ENCODE measurements around the gene ARHGAP10.
"Not testable (repeated sequence)": the region's sequence is repeated elsewhere in the genome, so short reads cannot be mapped to it uniquely, and the experiment has no call there.

Gene ARHGAP10

GRCh38 chr4:148000038-148000437 lies 268.1 kb downstream of the ARHGAP10 start:
- not testable (repeated sequence) for DNase-seq

- no peak for DNase-seq
Observed at GRCh38 chr4:148004228-148004857, 272.5 kb downstream of the ARHGAP10 start.

GRCh38 chr4:148006001-148006400 lies 274.1 kb downstream of the ARHGAP10 start:
- no peak for DNase-seq

GRCh38 chr4:148007314-148007760 lies 275.4 kb downstream of the ARHGAP10 start:
- peak; percentile 92 for DNase-seq

GRCh38 chr4:148007792-148008191 lies 275.9 kb downstream of the ARHGAP10 start:
- DNase-seq, result no peak

GRCh38 chr4:148015058-148015457 lies 283.2 kb downstream of the ARHGAP10 start:
- no peak for DNase-seq

GRCh38 chr4:148015468-148015867 lies 283.6 kb downstream of the ARHGAP10 start:
- DNase-seq, result no peak

- no peak for DNase-seq
Observed at GRCh38 chr4:148016063-148016637, 284.3 kb downstream of the ARHGAP10 start.

GRCh38 chr4:148017801-148018200 lies 285.9 kb downstream of the ARHGAP10 start:
- DNase-seq, result no peak

GRCh38 chr4:148021686-148022085 lies 289.8 kb downstream of the ARHGAP10 start:
- no peak for DNase-seq

GRCh38 chr4:148022975-148023374 lies 291.1 kb downstream of the ARHGAP10 start:
- no peak for DNase-seq

GRCh38 chr4:148023512-148024181 lies 291.8 kb downstream of the ARHGAP10 start:
- DNase-seq, result no peak

GRCh38 chr4:148025981-148026380 lies 294.1 kb downstream of the ARHGAP10 start:
- peak; percentile 27 for DNase-seq

GRCh38 chr4:148027201-148027600 lies 295.3 kb downstream of the ARHGAP10 start:
- DNase-seq, result no peak

GRCh38 chr4:148029781-148030180 lies 297.9 kb downstream of the ARHGAP10 start:
- DNase-seq, result no peak

- DNase-seq, result peak; percentile 3
Observed at GRCh38 chr4:148030193-148030873, 298.4 kb downstream of the ARHGAP10 start.

GRCh38 chr4:148034813-148035212 lies 302.9 kb downstream of the ARHGAP10 start:
- no peak for DNase-seq

- DNase-seq, result no peak
Observed at GRCh38 chr4:148041606-148042329, 309.9 kb downstream of the ARHGAP10 start.

GRCh38 chr4:148044089-148044911 lies 312.4 kb downstream of the ARHGAP10 start:
- no peak for DNase-seq

- DNase-seq, result no peak
Observed at GRCh38 chr4:148044912-148045352, 313.0 kb downstream of the ARHGAP10 start.

- no peak for DNase-seq
Observed at GRCh38 chr4:148048598-148048997, 316.7 kb downstream of the ARHGAP10 start.

- no peak for DNase-seq
Observed at GRCh38 chr4:148051403-148051802, 319.5 kb downstream of the ARHGAP10 start.

Measured in HCEC 1CT (cell line).